HepG2 (cell line): ENCODE data around the gene VPS26B. TPM values are rescaled to one million over a fixed set of nuclear protein-coding genes. Genes with fewer than 3 reads are reported as not detected.

ENCODE experiments used
- ATAC-seq: fragments of 200-7000 bp; cut with Tn5 transposase; 3 replicates; pipeline ENCODE4 v1.9.1; 2020; ENCODE audit warnings: mild to moderate bottlenecking, moderate library complexity
- BruUV-seq: library from RNA; stranded (reverse); fragments of 400-500 nt; replicated peaks from 2 replicates; lab custom pipeline; 2021; lab: Mats Ljungman, UMichigan
- CTCF ChIA-PET: fragments of 300-600 bp; formaldehyde crosslinking; extraction: SDS; loops from one replicate; lab custom pipeline; 2021; ENCODE audit warnings: low total read pairs, inconsistent platforms, low intra/inter-chr PET ratio; lab: Yijun Ruan, JAX
- POLR2A ChIA-PET: fragments of 350-600 bp; sonication (Branson Sonifier 250); formaldehyde crosslinking; loops from one replicate; lab custom pipeline; 2020; ENCODE audit warnings: antibody characterized with exemption, inconsistent platforms; lab: Yijun Ruan, JAX
- DNase-seq: peaks from one replicate; pipeline ENCODE4 v3.0.0-alpha.2; 2015; ENCODE audit warnings: low spot score
- FAIRE-seq: peaks from 3 replicates; lab custom pipeline; 2011; peaks lifted over from hg19 to GRCh38; lab: Jason Lieb, UNC
- H2AFZ ChIP-seq: one replicate; pipeline ENCODE4 v1.6.1; 2011; ENCODE audit warnings: low read length, inconsistent platforms
- H3K27ac ChIP-seq: fragments of 300-600 bp; 3 replicates; pipeline ENCODE4 v1.8.0; 2011; ENCODE audit warnings: mixed run types, mild to moderate bottlenecking, mixed read lengths, low read length, inconsistent platforms; ENCODE audit not compliant: insufficient read depth; ENCODE audit errors: extremely low read length
- H3K27me3 ChIP-seq, 2 experiments: fragments of 200-600 bp in 1 of 2; 2 replicates in 1 of 2; 3 replicates in 1 of 2; pipeline versions ENCODE4 v1.6.0 to v1.8.0; 2011; ENCODE audit warnings: low read length in 2 of 2, mild to moderate bottlenecking in 2 of 2, moderate library complexity in 2 of 2, inconsistent platforms in 1 of 2; ENCODE audit not compliant: insufficient read depth in 2 of 2, control insufficient read depth in 1 of 2
- H3K36me3 ChIP-seq, 2 experiments: fragments of 200-600 bp in 1 of 2; replicated peaks in 1 of 2; 2 replicates in 1 of 2; 3 replicates in 1 of 2; pipeline versions ENCODE4 v1.5.1 to v1.8.0; 2011; ENCODE audit warnings: low read length in 2 of 2, inconsistent platforms in 1 of 2; ENCODE audit not compliant: insufficient read depth in 2 of 2, control insufficient read depth in 1 of 2
- H3K4me1 ChIP-seq: 2 replicates; pipeline ENCODE4 v1.5.1; 2012; ENCODE audit warnings: low read length, inconsistent platforms; ENCODE audit not compliant: insufficient read depth
- H3K4me2 ChIP-seq: 2 replicates; pipeline ENCODE4 v1.6.0; 2011; ENCODE audit warnings: low read depth, low read length, inconsistent platforms
- H3K4me3 ChIP-seq, 3 experiments: fragments of 200-600 bp in 1 of 3; sonication (generic), shearing (Covaris generic) in 1 of 3; replicated peaks in 1 of 3; 2 replicates each; pipeline ENCODE4 v1.5.1; 2011 to 2016; ENCODE audit warnings: low read length in 3 of 3, inconsistent platforms in 2 of 3, low read depth in 2 of 3, mild to moderate bottlenecking in 2 of 3, control low read depth in 1 of 3, mixed read lengths in 1 of 3; ENCODE audit not compliant: insufficient read depth in 1 of 3
- H3K79me2 ChIP-seq: one replicate; pipeline ENCODE4 v1.6.1; 2011; ENCODE audit warnings: low read length, inconsistent platforms; ENCODE audit not compliant: insufficient read depth
- H3K9ac ChIP-seq: 2 replicates; pipeline ENCODE4 v1.6.0; 2011; ENCODE audit warnings: mild to moderate bottlenecking, low read depth, low read length, inconsistent platforms; ENCODE audit not compliant: insufficient read depth
- H3K9me3 ChIP-seq: 2 replicates; pipeline ENCODE4 v1.5.1; 2012; ENCODE audit warnings: mild to moderate bottlenecking, low read length
- H4K20me1 ChIP-seq: 2 replicates; pipeline ENCODE4 v1.6.0; 2011; ENCODE audit warnings: inconsistent platforms, mild to moderate bottlenecking, low read length, moderate library complexity; ENCODE audit not compliant: insufficient read depth
- CBX2 ChIP-seq, 2 experiments: fragments of 200-600 bp in 1 of 2; sonication (generic); formaldehyde crosslinking in 1 of 2; IDR thresholded peaks; 2 replicates each; pipeline versions ENCODE4 v1.7.0 to v1.8.1; 2018 to 2022; ENCODE audit warnings: low read depth in 2 of 2, low read length in 1 of 2, mild to moderate bottlenecking in 1 of 2, missing genetic modification reagents in 1 of 2
- DPF2 ChIP-seq: sonication (generic); formaldehyde crosslinking; IDR thresholded peaks from 2 replicates; pipeline ENCODE4 v1.4.0; 2020; ENCODE audit warnings: mild to moderate bottlenecking, low read depth, missing genetic modification reagents, borderline replicate concordance
- HNF4G ChIP-seq, 2 experiments: sonication (generic) in 1 of 2; formaldehyde crosslinking in 1 of 2; IDR thresholded peaks; 2 replicates each; pipeline versions ENCODE4 v1.4.0 to v1.6.1; 2011 to 2020; ENCODE audit warnings: borderline replicate concordance in 2 of 2, low read depth in 2 of 2, mild to moderate bottlenecking in 2 of 2, low read length in 1 of 2, missing genetic modification reagents in 1 of 2, moderate library complexity in 1 of 2
- JARID2 ChIP-seq: sonication (generic); formaldehyde crosslinking; IDR thresholded peaks from 2 replicates; pipeline ENCODE4 v1.8.1; 2023; ENCODE audit warnings: missing genetic modification reagents, inconsistent platforms; ENCODE audit not compliant: insufficient replicate concordance
- KLF15 ChIP-seq: sonication (generic); formaldehyde crosslinking; IDR thresholded peaks from 2 replicates; pipeline ENCODE4 v1.8.1; 2023; ENCODE audit warnings: borderline replicate concordance, mild to moderate bottlenecking, inconsistent platforms, missing genetic modification reagents, mixed read lengths
- MXD3 ChIP-seq: IDR thresholded peaks from 2 replicates; pipeline ENCODE4 v1.6.1; 2016; ENCODE audit warnings: mild to moderate bottlenecking, missing biosample characterization, missing genetic modification reagents
- PATZ1 ChIP-seq: sonication (generic); formaldehyde crosslinking; IDR thresholded peaks from 2 replicates; pipeline ENCODE4 v1.4.0; 2020; ENCODE audit warnings: missing genetic modification reagents
- SOX5 ChIP-seq: IDR thresholded peaks from 2 replicates; pipeline ENCODE4 v1.6.1; 2016; ENCODE audit warnings: borderline replicate concordance
- TFDP1 ChIP-seq: IDR thresholded peaks from 2 replicates; pipeline ENCODE4 v1.6.1; 2016; ENCODE audit warnings: missing compliant biosample characterization, missing genetic modification reagents, borderline replicate concordance
- ZC3H13 ChIP-seq: sonication (generic); formaldehyde crosslinking; IDR thresholded peaks from 2 replicates; pipeline ENCODE4 v1.8.1; 2023; ENCODE audit warnings: mild to moderate bottlenecking, missing genetic modification reagents, moderate library complexity
- ZFP36 ChIP-seq: fragments of 150-350 bp; IDR thresholded peaks from 2 replicates; pipeline ENCODE4 v1.6.1; 2018; ENCODE audit warnings: borderline replicate concordance, low read length, low read depth; ENCODE audit not compliant: partially characterized antibody
- WGBS: methylation state at CpG from one replicate; pipeline ENCODE4 v1.1.6; 2017; ENCODE audit warnings: low lambda C conversion rate; 5-methylcytosine and 5-hydroxymethylcytosine counted together
- in situ Hi-C: cut with HindIII; loops from 2 replicates; pipeline ENCODE4 v1.10.0; 2017; ENCODE audit warnings: low pct_unique_long_range_greater_than_20kb; ENCODE audit not compliant: extremely low pct_ligation_motif_present
- intact Hi-C: fragments of 100-400 bp; cut with micrococcal nuclease; formaldehyde crosslinking; loops from one replicate; pipeline ENCODE4 v1.10.0; 2022; ENCODE audit not compliant: unreplicated experiment
- polyA plus RNA-seq, 8 experiments: library from polyadenylated mRNA; depleted of rRNA in 3 of 8; stranded (reverse) in 7 of 8; unstranded in 1 of 8; fragments of >200 nt; fragmentation: Illumina TruSeq in 4 of 8; extraction: Trizol in 4 of 8; gene quantifications; 2 replicates each; pipeline versions ENCODE4 v1.2.1 to v1.2.3, GENCODE V29; 2011 to 2016; ENCODE audit warnings: low read depth in 4 of 8, missing spikeins in 1 of 8, mixed read lengths in 1 of 8; ENCODE audit not compliant: insufficient read depth in 1 of 8
- total RNA-seq, 5 experiments: library from RNA; depleted of rRNA; stranded (reverse); fragments of >200 nt; fragmentation: Illumina TruSeq; extraction: Trizol; gene quantifications; 2 replicates each; pipeline ENCODE4 v1.2.3, GENCODE V29; 2016; ENCODE audit warnings: low read depth in 1 of 5
- TF ChIP-seq, protein P1 (sequence below): sonication (generic); formaldehyde crosslinking; IDR thresholded peaks from 2 replicates; pipeline ENCODE4 v1.4.0; 2020; ENCODE audit warnings: missing genetic modification reagents
- TF ChIP-seq, protein P2 (sequence below): IDR thresholded peaks from 2 replicates; pipeline ENCODE4 v1.6.1; 2012; ENCODE audit warnings: low read length, improper control_type of control experiment

Gene VPS26B
- total and polyA plus RNA-seq, 2 of the 13 experiments (the other 11 are each of a cell fraction or from before 2014, with no cell fraction given) = 20.2 to 23.2 TPM

DNA sequence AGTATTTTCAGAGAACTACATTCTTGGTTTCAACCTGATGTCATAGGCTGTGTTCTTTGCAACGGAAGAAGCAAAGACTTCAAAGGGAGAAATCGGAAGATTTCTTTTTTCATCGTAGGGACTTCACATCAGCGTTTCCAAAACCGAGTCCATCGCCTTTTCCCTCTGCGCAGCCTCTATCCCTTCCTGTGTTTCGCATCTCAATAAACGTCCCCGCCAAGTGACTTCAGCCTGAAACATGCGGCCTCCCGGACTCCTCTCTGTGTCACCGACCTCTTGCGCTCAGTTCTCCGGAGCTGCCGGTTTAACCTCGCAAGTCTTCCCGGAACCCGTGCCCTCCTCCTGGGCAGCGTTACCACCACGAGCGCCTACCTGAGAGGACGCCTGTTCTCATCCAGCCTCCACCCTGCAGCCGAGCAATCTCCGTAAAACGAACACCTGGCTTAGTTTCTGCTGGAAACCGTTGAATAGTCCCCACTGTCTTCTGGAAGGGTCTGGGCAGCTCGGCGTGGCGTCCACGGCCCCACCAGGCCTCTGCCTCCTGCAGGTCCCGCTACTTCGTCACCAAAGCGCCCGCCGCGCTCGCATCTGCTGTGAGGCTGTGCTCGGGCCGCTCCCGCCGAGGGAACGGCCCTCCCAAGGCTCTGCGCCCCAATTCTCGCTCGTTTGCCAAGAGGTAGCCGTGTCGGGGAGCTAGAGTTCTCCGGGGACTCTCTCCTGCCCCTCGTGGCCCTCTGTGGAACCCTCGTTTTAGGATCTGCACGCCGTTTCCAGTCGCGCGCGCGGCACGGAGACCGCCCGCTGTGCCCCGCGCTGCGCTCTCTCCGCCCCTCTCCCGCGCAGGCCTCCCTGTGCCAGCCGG lies 51.3 kb downstream of the VPS26B start, which contains the start of gene GLB1L3:
GLB1L3 (plus strand) TSS at position 846 of the 862 bp plus-strand sequence. CDS start 362 bp downstream, outside the sequence.
- no peaks in the 10 kb centered on the region for H3K9me3 ChIP-seq
- intact Hi-C loops = no loop called here
- CTCF ChIA-PET = no interaction called here
- H3K4me3 ChIP-seq = peak within 1 kb of the TSS in 2 of 3 experiments; percentile 13 to 19; a peak in 1 of 6 replicates
- WGBS = 21% methylated on average over 38 of the region's 68 CpGs
- DNase-seq (no peak), ATAC-seq (peak; percentile 59), FAIRE-seq (no peak)
- in situ Hi-C loops = no loop called here
- POLR2A ChIA-PET = no interaction called here
- no TSS peak for BruUV-seq
- H3K4me2 ChIP-seq = peak within 1 kb of the TSS; percentile 46
- peaks cover 20% of the 10 kb centered on the region for H3K4me1 ChIP-seq
- H3K27ac ChIP-seq = no peak within 1 kb of the TSS
- no peaks in the 10 kb centered on the region for H3K36me3 ChIP-seq
- no peaks in the 10 kb centered on the region for H3K79me2 ChIP-seq
- H3K9ac ChIP-seq = no peak within 1 kb of the TSS
- H4K20me1 ChIP-seq = no peaks in the 10 kb centered on the region
- no peak within 1 kb of the TSS for H2AFZ ChIP-seq
- peaks cover 6 to 63% of the 10 kb centered on the region in 2 experiments for H3K27me3 ChIP-seq
- no peak for TF ChIP-seq JARID2
- TF ChIP-seq CBX2 (IDR thresholded peaks at IDR 0.05; ENCODE audit: low read depth, low read length) = peak; percentile 28; the same call in 1 of the 2 replicates
- no peak for TF ChIP-seq CBX2 (CRISPR knock-in tag; IDR thresholded peaks at IDR 0.05; ENCODE audit: low read depth)
- TF ChIP-seq TFDP1 = no peak
- no peak for TF ChIP-seq DPF2 (CRISPR knock-in tag)
- TF ChIP-seq KLF15 = no peak
- TF ChIP-seq PATZ1 (CRISPR knock-in tag) = no peak
- no peak for TF ChIP-seq ZC3H13 (CRISPR knock-in tag)
- no peak for TF ChIP-seq SOX5 (CRISPR knock-in tag)
- TF ChIP-seq HNF4G (IDR thresholded peaks at IDR 0.05; ENCODE audit: borderline replicate concordance, low read depth, low read length) = no peak
- TF ChIP-seq HNF4G (CRISPR knock-in tag; IDR thresholded peaks at IDR 0.05; ENCODE audit: borderline replicate concordance, low read depth) = no peak
- peak; percentile 67 for TF ChIP-seq ZFP36
- TF ChIP-seq, protein P1, sequence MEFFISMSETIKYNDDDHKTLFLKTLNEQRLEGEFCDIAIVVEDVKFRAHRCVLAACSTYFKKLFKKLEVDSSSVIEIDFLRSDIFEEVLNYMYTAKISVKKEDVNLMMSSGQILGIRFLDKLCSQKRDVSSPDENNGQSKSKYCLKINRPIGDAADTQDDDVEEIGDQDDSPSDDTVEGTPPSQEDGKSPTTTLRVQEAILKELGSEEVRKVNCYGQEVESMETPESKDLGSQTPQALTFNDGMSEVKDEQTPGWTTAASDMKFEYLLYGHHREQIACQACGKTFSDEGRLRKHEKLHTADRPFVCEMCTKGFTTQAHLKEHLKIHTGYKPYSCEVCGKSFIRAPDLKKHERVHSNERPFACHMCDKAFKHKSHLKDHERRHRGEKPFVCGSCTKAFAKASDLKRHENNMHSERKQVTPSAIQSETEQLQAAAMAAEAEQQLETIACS (CRISPR knock-in tag) = no peak
- TF ChIP-seq, protein P2, sequence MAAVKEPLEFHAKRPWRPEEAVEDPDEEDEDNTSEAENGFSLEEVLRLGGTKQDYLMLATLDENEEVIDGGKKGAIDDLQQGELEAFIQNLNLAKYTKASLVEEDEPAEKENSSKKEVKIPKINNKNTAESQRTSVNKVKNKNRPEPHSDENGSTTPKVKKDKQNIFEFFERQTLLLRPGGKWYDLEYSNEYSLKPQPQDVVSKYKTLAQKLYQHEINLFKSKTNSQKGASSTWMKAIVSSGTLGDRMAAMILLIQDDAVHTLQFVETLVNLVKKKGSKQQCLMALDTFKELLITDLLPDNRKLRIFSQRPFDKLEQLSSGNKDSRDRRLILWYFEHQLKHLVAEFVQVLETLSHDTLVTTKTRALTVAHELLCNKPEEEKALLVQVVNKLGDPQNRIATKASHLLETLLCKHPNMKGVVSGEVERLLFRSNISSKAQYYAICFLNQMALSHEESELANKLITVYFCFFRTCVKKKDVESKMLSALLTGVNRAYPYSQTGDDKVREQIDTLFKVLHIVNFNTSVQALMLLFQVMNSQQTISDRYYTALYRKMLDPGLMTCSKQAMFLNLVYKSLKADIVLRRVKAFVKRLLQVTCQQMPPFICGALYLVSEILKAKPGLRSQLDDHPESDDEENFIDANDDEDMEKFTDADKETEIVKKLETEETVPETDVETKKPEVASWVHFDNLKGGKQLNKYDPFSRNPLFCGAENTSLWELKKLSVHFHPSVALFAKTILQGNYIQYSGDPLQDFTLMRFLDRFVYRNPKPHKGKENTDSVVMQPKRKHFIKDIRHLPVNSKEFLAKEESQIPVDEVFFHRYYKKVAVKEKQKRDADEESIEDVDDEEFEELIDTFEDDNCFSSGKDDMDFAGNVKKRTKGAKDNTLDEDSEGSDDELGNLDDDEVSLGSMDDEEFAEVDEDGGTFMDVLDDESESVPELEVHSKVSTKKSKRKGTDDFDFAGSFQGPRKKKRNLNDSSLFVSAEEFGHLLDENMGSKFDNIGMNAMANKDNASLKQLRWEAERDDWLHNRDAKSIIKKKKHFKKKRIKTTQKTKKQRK = no peak
- TF ChIP-seq MXD3 (CRISPR knock-in tag) = no peak
